OCI-LY1 (cell line): ENCODE data around the gene SMIM7.

ENCODE experiments used
- H2AFZ ChIP-seq: fragments of 200-600 bp; sonication (generic), shearing (Covaris generic); 2 replicates; pipeline ENCODE4 v1.6.0; 2014; ENCODE audit warnings: antibody characterized with exemption, mild to moderate bottlenecking, low read length
- H3F3A ChIP-seq: fragments of 200-600 bp; sonication (generic), shearing (Covaris generic); 2 replicates; pipeline ENCODE4 v1.6.0; 2014; ENCODE audit warnings: mild to moderate bottlenecking, antibody characterized with exemption, low read length, moderate library complexity; ENCODE audit not compliant: insufficient read depth
- H3K27ac ChIP-seq: fragments of 200-600 bp; sonication (generic); 2 replicates; pipeline ENCODE4 v1.5.1; 2014; ENCODE audit warnings: low read length, mixed run types, mild to moderate bottlenecking, low read depth; ENCODE audit not compliant: poor library complexity, severe bottlenecking
- H3K27me3 ChIP-seq: fragments of 200-600 bp; sonication (generic); 2 replicates; pipeline ENCODE4 v1.6.0; 2014; ENCODE audit warnings: antibody characterized with exemption, mild to moderate bottlenecking, low read length, moderate library complexity; ENCODE audit not compliant: insufficient read depth
- H3K36me3 ChIP-seq: fragments of 200-600 bp; sonication (generic); 2 replicates; pipeline ENCODE4 v1.6.1; 2014; ENCODE audit warnings: mild to moderate bottlenecking, antibody characterized with exemption, low read length, moderate library complexity, mixed read lengths; ENCODE audit not compliant: insufficient read depth
- H3K4me1 ChIP-seq: fragments of 200-600 bp; sonication (generic); 2 replicates; pipeline ENCODE4 v1.5.1; 2014; ENCODE audit warnings: mild to moderate bottlenecking, low read length, moderate library complexity; ENCODE audit not compliant: insufficient read depth, severe bottlenecking
- H3K4me2 ChIP-seq: fragments of 200-600 bp; sonication (generic), shearing (Covaris generic); 2 replicates; pipeline ENCODE4 v1.6.1; 2014; ENCODE audit warnings: low read length
- H3K4me3 ChIP-seq: fragments of 200-600 bp; sonication (generic); 2 replicates; pipeline ENCODE4 v1.5.1; 2014; ENCODE audit warnings: low read length, low read depth, mild to moderate bottlenecking, mixed read lengths; ENCODE audit not compliant: poor library complexity, severe bottlenecking
- H3K79me2 ChIP-seq: fragments of 200-600 bp; shearing (Covaris generic); 2 replicates; pipeline ENCODE4 v1.6.1; 2016; ENCODE audit warnings: mixed run types, low read length, mixed read lengths; ENCODE audit not compliant: insufficient read depth
- H3K9ac ChIP-seq: fragments of 200-600 bp; sonication (generic), shearing (Covaris generic); 2 replicates; pipeline ENCODE4 v1.6.1; 2014; ENCODE audit warnings: mild to moderate bottlenecking, low read length, mixed read lengths
- H3K9me2 ChIP-seq: fragments of 200-600 bp; sonication (generic), shearing (Covaris generic); 2 replicates; pipeline ENCODE4 v1.6.1; 2014; ENCODE audit warnings: low read depth, mild to moderate bottlenecking, low read length, mixed read lengths
- H3K9me3 ChIP-seq: fragments of 200-600 bp; shearing (Covaris generic); 2 replicates; pipeline ENCODE4 v1.6.1; 2014; ENCODE audit warnings: low read length, mixed read lengths
- H4K20me1 ChIP-seq: fragments of 200-600 bp; sonication (generic), shearing (Covaris generic); 2 replicates; pipeline ENCODE4 v1.6.0; 2016; ENCODE audit warnings: mild to moderate bottlenecking, low read length; ENCODE audit not compliant: insufficient read depth
- CTCF ChIP-seq: fragments of 200-600 bp; sonication (generic), shearing (Covaris generic); IDR thresholded peaks from 2 replicates; pipeline ENCODE4 v1.5.1; 2017; ENCODE audit warnings: mild to moderate bottlenecking, antibody characterized with exemption, low read length, moderate library complexity, mixed read lengths
- EZH2 ChIP-seq: fragments of 200-600 bp; sonication (generic), shearing (Covaris generic); IDR thresholded peaks from 2 replicates; pipeline ENCODE4 v1.8.0; 2017; ENCODE audit warnings: borderline replicate concordance, mixed run types, mild to moderate bottlenecking, antibody characterized with exemption, low read length, moderate library complexity, mixed read lengths

SMIM7 gene

DNA sequence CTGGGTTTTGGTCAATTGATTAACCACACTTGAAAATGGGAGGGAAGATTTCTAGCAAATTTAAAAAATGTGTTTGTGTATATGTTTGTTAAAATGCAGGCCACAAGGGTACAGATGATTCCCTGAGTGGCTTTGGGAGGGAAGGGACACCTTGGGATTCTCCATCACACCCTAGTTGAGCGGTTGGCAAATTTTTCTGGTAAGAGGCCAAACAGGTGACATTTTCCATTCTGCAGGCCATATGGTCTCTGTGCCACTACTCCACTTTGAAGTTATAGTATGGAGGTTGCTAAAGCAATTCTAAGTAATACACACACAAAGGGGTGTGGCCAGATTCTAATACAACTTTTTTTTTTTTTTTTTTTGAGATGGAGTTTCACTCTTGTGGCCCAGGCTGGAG lies 19.0 kb downstream of the SMIM7 start:
- H3K27ac ChIP-seq: no peak overlapping the region
- TF ChIP-seq CTCF: no peak
- no peak for TF ChIP-seq EZH2
- H3K4me1 ChIP-seq: no peaks in the 10 kb centered on the region
- H3K9me2 ChIP-seq: no peaks in the 10 kb centered on the region
- H3K9ac ChIP-seq: no peak overlapping the region
- peaks cover 90% of the 10 kb centered on the region for H3K36me3 ChIP-seq
- H2AFZ ChIP-seq: no peak overlapping the region
- H3F3A ChIP-seq: no peaks in the 10 kb centered on the region
- H4K20me1 ChIP-seq: no peaks in the 10 kb centered on the region
- H3K4me2 ChIP-seq: no peak overlapping the region
- H3K9me3 ChIP-seq: no peaks in the 10 kb centered on the region
- no peaks in the 10 kb centered on the region for H3K27me3 ChIP-seq
- 0 out of 2 replicates have a peak, but pooled peaks cover 2% of the 10 kb centered on the region for H3K79me2 ChIP-seq
- no peak overlapping the region for H3K4me3 ChIP-seq

DNA sequence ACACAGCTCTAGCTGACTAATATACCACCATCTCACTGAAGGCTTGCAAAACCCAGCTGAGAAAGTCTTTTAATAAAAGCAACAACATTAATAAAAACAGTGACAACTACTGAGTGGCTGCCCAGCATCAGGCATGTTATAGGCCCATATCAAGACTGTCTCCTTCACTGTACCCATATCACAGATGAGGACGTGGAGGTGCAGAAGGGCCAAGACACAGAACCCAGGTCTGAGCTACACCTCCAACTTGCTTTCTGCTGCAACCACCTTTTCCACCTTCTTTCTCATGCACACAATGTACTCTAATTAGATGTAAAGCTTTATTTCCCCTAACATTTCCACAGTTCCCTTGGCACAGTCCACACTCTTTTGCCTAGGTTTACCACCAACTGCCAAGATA lies 21.3 kb downstream of the SMIM7 start:
- no peaks in the 10 kb centered on the region for H3K4me1 ChIP-seq
- no peak for TF ChIP-seq EZH2
- no peak for TF ChIP-seq CTCF
- H2AFZ ChIP-seq: no peak overlapping the region
- peaks cover 75% of the 10 kb centered on the region for H3K36me3 ChIP-seq
- no peaks in the 10 kb centered on the region for H3F3A ChIP-seq
- no peaks in the 10 kb centered on the region for H3K79me2 ChIP-seq
- no peak overlapping the region for H3K4me3 ChIP-seq
- no peaks in the 10 kb centered on the region for H3K9me2 ChIP-seq
- H3K9me3 ChIP-seq: no peaks in the 10 kb centered on the region
- no peaks in the 10 kb centered on the region for H3K27me3 ChIP-seq
- no peak overlapping the region for H3K9ac ChIP-seq
- H3K27ac ChIP-seq: no peak overlapping the region
- no peaks in the 10 kb centered on the region for H4K20me1 ChIP-seq
- H3K4me2 ChIP-seq: no peak overlapping the region

GRCh38 chr19:16637535-16637934 lies 22.4 kb downstream of the SMIM7 start:
- Histone ChIP-seq H3K27me3 (no peaks in the 10 kb centered on the region), H3K36me3 (peaks cover 75% of the 10 kb centered on the region), H3K9me2 (no peaks in the 10 kb centered on the region), H3K9ac (no peak overlapping the region), H3K4me3 (no peak overlapping the region), H3K27ac (peak overlapping the region; percentile 35), H3K79me2 (no peaks in the 10 kb centered on the region), H3K4me1 (no peaks in the 10 kb centered on the region), H2AFZ (no peak overlapping the region), H3F3A (no peaks in the 10 kb centered on the region), H3K4me2 (no peak overlapping the region), H3K9me3 (no peaks in the 10 kb centered on the region), H4K20me1 (no peaks in the 10 kb centered on the region)
- TF ChIP-seq EZH2 (no peak), CTCF (no peak)
